GM23248 (cell line): ENCODE data around the gene ZNHIT1. TPM values are rescaled to one million over a fixed set of nuclear protein-coding genes. Genes with fewer than 3 reads are reported as not detected.

Experiments
- DNase-seq: peaks from one replicate; pipeline ENCODE4 v3.0.0-alpha.2; 2015
- H2AFZ ChIP-seq: fragments of 200-600 bp; sonication (generic); 2 replicates; pipeline ENCODE4 v1.6.1; 2016; ENCODE audit warnings: antibody characterized with exemption
- H3F3A ChIP-seq: fragments of 200-600 bp; sonication (generic); 2 replicates; pipeline ENCODE4 v1.6.1; 2016; ENCODE audit warnings: mild to moderate bottlenecking, antibody characterized with exemption, mixed run types; ENCODE audit not compliant: insufficient read depth
- H3K27ac ChIP-seq: fragments of 200-600 bp; sonication (generic); 2 replicates; pipeline ENCODE4 v1.5.1; 2016; ENCODE audit warnings: mild to moderate bottlenecking
- H3K27me3 ChIP-seq: fragments of 200-600 bp; sonication (generic); replicated peaks from 2 replicates; pipeline ENCODE4 v1.6.1; 2016; ENCODE audit warnings: mild to moderate bottlenecking; ENCODE audit not compliant: insufficient read depth
- H3K36me3 ChIP-seq: fragments of 200-600 bp; sonication (generic); 2 replicates; pipeline ENCODE4 v1.6.1; 2016; ENCODE audit warnings: low read depth, mild to moderate bottlenecking
- H3K4me1 ChIP-seq: fragments of 200-600 bp; sonication (generic); 2 replicates; pipeline ENCODE4 v1.6.1; 2016; ENCODE audit warnings: mild to moderate bottlenecking; ENCODE audit not compliant: insufficient read depth
- H3K4me2 ChIP-seq: fragments of 200-600 bp; sonication (generic); one replicate; pipeline ENCODE4 v1.6.1; 2016; ENCODE audit warnings: mild to moderate bottlenecking; ENCODE audit not compliant: unreplicated experiment
- H3K4me3 ChIP-seq: fragments of 200-600 bp; sonication (generic); 2 replicates; pipeline ENCODE4 v1.5.1; 2016; ENCODE audit warnings: mild to moderate bottlenecking
- H3K79me2 ChIP-seq: fragments of 200-600 bp; sonication (generic); 2 replicates; pipeline ENCODE4 v1.6.1; 2016; ENCODE audit warnings: mild to moderate bottlenecking; ENCODE audit not compliant: insufficient read depth
- H3K9ac ChIP-seq: fragments of 200-600 bp; sonication (generic); 2 replicates; pipeline ENCODE4 v1.6.1; 2016; ENCODE audit warnings: mild to moderate bottlenecking
- H3K9me2 ChIP-seq: fragments of 200-600 bp; sonication (generic); 2 replicates; pipeline ENCODE4 v1.6.1; 2016; ENCODE audit warnings: mixed run types, mild to moderate bottlenecking, moderate library complexity; ENCODE audit not compliant: insufficient read depth
- H3K9me3 ChIP-seq: fragments of 200-600 bp; sonication (generic); one replicate; pipeline ENCODE4 v1.6.1; 2017; ENCODE audit warnings: low read depth
- H4K20me1 ChIP-seq: fragments of 200-600 bp; sonication (generic); 2 replicates; pipeline ENCODE4 v1.6.0; 2016; ENCODE audit not compliant: insufficient read depth
- EZH2 ChIP-seq: fragments of 200-600 bp; sonication (generic); IDR thresholded peaks from 2 replicates; pipeline ENCODE4 v1.6.1; 2018; ENCODE audit warnings: antibody characterized with exemption, mild to moderate bottlenecking; ENCODE audit not compliant: insufficient read depth, poor library complexity, severe bottlenecking
- EZH2phosphoT487 ChIP-seq: fragments of 200-600 bp; sonication (generic); IDR thresholded peaks from 2 replicates; pipeline ENCODE4 v1.6.1; 2018; ENCODE audit warnings: antibody characterized with exemption, moderate library complexity, mild to moderate bottlenecking, low read depth; ENCODE audit not compliant: insufficient read depth
- WGBS, 2 experiments: methylation state at CpG; one replicate each; pipeline ENCODE4 v1.1.6; 2015 to 2017; ENCODE audit warnings: low lambda C conversion rate in 2 of 2, low coverage in 1 of 2; ENCODE audit errors: missing lambda C conversion rate in 2 of 2; 5-methylcytosine and 5-hydroxymethylcytosine counted together
- in situ Hi-C: fragments of 300-500 bp; cut with MboI; formaldehyde crosslinking; loops from 2 replicates; pipeline ENCODE4 v1.15.0; 2020
- polyA plus RNA-seq: library from polyadenylated mRNA; unstranded; fragments of >200 nt; fragmentation: Nextera tagmentation; extraction: Ambion mirVana; gene quantifications from 2 replicates; pipeline ENCODE4 v1.2.1, GENCODE V29; 2016
- total RNA-seq: library from RNA; depleted of rRNA; stranded (reverse); fragments of >200 nt; shearing (Covaris generic); gene quantifications from 2 replicates; pipeline ENCODE4 v1.2.3, GENCODE V29; 2014; rRNA removed

The ZNHIT1 gene
- total RNA-seq (98.0 and 102 TPM in 2 replicates), polyA plus RNA-seq (119 and 129 TPM in 2 replicates)

DNA sequence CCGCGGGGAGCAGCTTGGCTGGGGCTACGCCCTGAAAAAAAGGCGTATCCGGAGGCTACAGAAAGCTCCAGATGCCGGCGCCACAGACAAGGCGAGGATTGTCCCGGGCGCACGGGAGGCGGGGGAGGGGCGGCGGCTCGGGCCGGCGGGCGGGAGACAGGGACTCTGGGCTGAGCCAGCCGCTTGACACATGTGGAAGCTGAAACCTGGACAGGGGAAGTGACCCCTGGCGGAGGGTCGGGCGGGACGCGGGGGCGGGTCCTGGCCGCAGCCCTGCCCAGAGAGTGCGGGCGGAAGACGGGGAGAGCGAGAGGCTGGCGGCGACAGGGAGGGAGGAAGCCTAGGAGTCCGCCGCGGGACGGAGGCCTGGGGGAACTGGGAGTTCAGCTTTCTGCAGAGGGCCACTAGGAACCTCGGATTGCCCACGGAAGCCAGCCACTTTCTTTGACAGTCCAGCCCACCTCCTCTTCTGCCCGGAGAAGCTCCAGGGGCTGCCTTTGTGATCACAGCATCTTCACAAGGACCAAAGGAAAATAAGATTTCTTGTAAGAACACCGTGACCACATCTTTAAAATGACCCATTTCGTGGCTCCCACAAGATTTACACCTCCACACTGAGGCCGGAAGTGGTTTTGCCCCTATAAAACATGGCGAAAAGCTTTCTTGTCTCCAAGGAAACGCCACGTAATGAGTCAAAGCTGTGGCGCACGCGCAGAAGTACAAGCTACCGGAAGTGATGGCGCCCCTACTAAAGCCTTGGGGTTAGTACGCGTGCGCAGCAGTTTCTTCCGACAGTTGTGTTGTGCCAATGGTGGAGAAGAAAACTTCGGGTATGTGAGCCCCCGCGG is at the start of gene ZNHIT1, which contains the start of gene PLOD3:
Gene ZNHIT1, plus strand, starts transcription at position 778 of the 848 bp plus-strand sequence. Its CDS starts 31 bp downstream, at position 809.
Gene PLOD3, minus strand, starts transcription at position 194 of the 848 bp plus-strand sequence. CDS start 307 bp downstream, outside the sequence.
- Histone ChIP-seq H3K27ac (peak within 1 kb of the TSS; percentile 94), H3F3A (no peaks in the 10 kb centered on the region), H3K27me3 (no peaks in the 10 kb centered on the region), H3K36me3 (peaks cover 18% of the 10 kb centered on the region; the same call in 1 of the 2 replicates), H3K9me3 (no peaks in the 10 kb centered on the region), H3K79me2 (peaks cover 80% of the 10 kb centered on the region), H3K9me2 (no peaks in the 10 kb centered on the region), H3K4me2 (peak within 1 kb of the TSS; percentile 95), H4K20me1 (no peaks in the 10 kb centered on the region), H2AFZ (peak within 1 kb of the TSS; percentile 93), H3K4me3 (peak within 1 kb of the TSS; percentile 95), H3K9ac (peak within 1 kb of the TSS; percentile 88), H3K4me1 (peaks cover 21% of the 10 kb centered on the region)
- no peak for TF ChIP-seq EZH2phosphoT487
- TF ChIP-seq EZH2 = no peak
- in situ Hi-C loops = no loop called here
- WGBS, 2 experiments = 1% methylated on average over 22 to 55 of the region's 57 CpGs
- peak; percentile 100 for DNase-seq

GRCh38 chr7:101168412-101169049 is 49.4 kb upstream of the ZNHIT1 start:
- Histone ChIP-seq H3K27ac (no peak overlapping the region), H3F3A (peaks cover 9% of the 10 kb centered on the region; the same call in 1 of the 2 replicates), H2AFZ (no peak overlapping the region), H3K9ac (no peak overlapping the region), H3K9me3 (no peaks in the 10 kb centered on the region), H3K9me2 (no peaks in the 10 kb centered on the region), H4K20me1 (no peaks in the 10 kb centered on the region), H3K4me1 (0 out of 2 replicates have a peak, but pooled peaks cover 5% of the 10 kb centered on the region), H3K27me3 (peaks cover 45% of the 10 kb centered on the region), H3K4me2 (no peak overlapping the region), H3K79me2 (no peaks in the 10 kb centered on the region), H3K4me3 (no peak overlapping the region), H3K36me3 (no peaks in the 10 kb centered on the region)
- 1 to 2% methylated on average over 6 of the region's 6 CpGs for WGBS, 2 experiments
- DNase-seq = no peak
- TF ChIP-seq EZH2phosphoT487 (no peak), EZH2 (no peak)
- in situ Hi-C loops = no loop called here

DNA sequence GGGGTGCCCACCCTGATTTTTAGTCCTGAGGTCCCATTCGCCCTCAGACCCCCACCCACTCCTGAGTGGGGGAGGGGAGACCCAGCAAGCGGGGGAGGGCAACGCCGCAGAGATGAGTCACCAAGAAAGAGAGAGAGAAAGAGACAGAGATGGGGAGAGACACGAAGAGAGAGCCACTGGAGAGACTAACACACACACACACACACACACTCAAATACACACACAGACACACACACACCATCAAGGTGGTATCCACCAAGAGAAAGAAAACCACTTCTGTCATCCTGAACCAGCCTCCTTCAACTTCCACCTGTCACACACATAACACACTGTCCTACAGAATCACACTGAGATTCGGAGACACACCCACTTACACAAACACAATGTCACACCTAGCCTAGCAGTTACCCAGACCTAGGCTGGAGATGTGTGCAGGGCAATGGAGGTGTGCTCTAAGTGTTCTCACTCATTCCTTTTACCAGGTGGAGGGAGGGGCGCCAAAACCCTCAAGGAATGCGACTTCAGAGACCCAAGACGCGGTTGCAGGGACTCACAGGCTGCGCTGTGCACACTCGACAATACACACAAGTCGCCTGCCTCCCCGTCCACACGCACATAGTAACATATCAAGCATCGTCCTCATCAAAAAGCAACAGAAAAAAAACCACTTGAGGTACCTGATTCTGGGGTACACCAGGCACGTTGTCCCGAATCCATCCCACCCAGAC is 48.7 kb upstream of the ZNHIT1 start:
- no peak for TF ChIP-seq EZH2
- no peak for TF ChIP-seq EZH2phosphoT487
- Histone ChIP-seq H3K4me3 (no peak overlapping the region), H3K27me3 (peaks cover 49% of the 10 kb centered on the region), H3K79me2 (no peaks in the 10 kb centered on the region), H4K20me1 (no peaks in the 10 kb centered on the region), H3K4me1 (0 out of 2 replicates have a peak, but pooled peaks cover 5% of the 10 kb centered on the region), H3K9me2 (no peaks in the 10 kb centered on the region), H3K27ac (no peak overlapping the region), H3K36me3 (no peaks in the 10 kb centered on the region), H3K4me2 (no peak overlapping the region), H2AFZ (no peak overlapping the region), H3K9me3 (no peaks in the 10 kb centered on the region), H3K9ac (no peak overlapping the region), H3F3A (peaks cover 9% of the 10 kb centered on the region; the same call in 1 of the 2 replicates)
- in situ Hi-C loops = no loop called here
- DNase-seq = no peak
- 4 to 6% methylated on average over 15 to 18 of the region's 18 CpGs for WGBS, 2 experiments
